ENCODE results near the gene ANKH.

The ANKH gene

DNA sequence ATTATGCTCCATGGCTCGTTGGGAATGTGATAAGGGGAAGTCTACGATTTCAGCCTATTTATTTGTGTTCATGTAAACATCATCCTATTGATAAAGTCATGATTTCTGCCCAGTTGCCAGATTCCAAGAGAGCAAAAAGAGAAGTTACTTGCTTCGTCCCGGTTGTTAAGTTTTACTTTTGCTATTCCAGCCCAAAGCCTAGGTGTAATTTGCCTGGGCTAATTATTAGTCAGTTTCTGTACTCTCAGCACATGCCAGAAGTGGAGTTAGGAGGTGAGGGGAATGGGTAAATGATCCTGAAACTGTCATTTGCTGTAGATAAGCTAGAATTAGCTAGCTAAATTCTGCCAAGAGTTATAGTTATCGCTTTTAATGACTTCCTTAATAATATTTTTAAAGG, 4.5 kb upstream of the ANKH start:
- Histone ChIP-seq H3K4me1 (peaks cover 0 to 5% (median 0%) of the 10 kb centered on the region in 4 donors), H3K4me3 (no peak overlapping the region), H3K27me3 (no peaks in the 10 kb centered on the region), H3K27ac (no peak overlapping the region), H3K9me3 (no peaks in the 10 kb centered on the region), H3K36me3 (no peaks in the 10 kb centered on the region)
- DNase-seq, result no peak
- intact Hi-C loops (cut with DNase I; ENCODE audit: low total_unique reads), result no loop called here
- TF ChIP-seq, protein P1, sequence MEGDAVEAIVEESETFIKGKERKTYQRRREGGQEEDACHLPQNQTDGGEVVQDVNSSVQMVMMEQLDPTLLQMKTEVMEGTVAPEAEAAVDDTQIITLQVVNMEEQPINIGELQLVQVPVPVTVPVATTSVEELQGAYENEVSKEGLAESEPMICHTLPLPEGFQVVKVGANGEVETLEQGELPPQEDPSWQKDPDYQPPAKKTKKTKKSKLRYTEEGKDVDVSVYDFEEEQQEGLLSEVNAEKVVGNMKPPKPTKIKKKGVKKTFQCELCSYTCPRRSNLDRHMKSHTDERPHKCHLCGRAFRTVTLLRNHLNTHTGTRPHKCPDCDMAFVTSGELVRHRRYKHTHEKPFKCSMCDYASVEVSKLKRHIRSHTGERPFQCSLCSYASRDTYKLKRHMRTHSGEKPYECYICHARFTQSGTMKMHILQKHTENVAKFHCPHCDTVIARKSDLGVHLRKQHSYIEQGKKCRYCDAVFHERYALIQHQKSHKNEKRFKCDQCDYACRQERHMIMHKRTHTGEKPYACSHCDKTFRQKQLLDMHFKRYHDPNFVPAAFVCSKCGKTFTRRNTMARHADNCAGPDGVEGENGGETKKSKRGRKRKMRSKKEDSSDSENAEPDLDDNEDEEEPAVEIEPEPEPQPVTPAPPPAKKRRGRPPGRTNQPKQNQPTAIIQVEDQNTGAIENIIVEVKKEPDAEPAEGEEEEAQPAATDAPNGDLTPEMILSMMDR (IDR thresholded peaks at IDR 0.05), result no peak

DNA sequence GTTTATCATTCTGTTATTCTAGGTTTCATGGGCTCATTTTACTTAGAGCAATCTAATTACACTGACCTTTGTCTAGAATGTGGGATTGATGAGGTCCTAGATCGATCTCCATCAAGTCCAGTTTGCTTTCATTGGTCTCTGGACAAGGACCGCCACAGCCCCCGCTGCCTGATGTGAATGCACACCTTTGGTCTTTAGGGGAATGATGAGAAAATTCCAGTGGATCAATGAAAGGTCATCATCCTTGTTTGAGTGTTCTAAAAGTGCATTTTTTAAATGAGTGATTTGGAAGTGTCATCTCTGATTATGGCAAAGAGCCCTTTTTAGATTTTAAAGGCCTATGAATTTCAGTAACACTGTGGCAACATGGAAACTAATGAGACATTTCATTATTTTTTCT, 2.2 kb upstream of the ANKH start:
- intact Hi-C loops (cut with DNase I; ENCODE audit: low total_unique reads), result loop anchor here (5.0 kb wide), 2 partner anchors 139 to 146 kb away; no protein-coding TSS in a partner anchor
- no peak for DNase-seq
- Histone ChIP-seq H3K36me3 (no peaks in the 10 kb centered on the region), H3K27ac (no peak overlapping the region), H3K27me3 (no peaks in the 10 kb centered on the region), H3K9me3 (no peaks in the 10 kb centered on the region), H3K4me1 (peaks cover 0 to 11% (median 5%) of the 10 kb centered on the region in 4 donors), H3K4me3 (no peak overlapping the region)
- TF ChIP-seq, protein P1 (IDR thresholded peaks at IDR 0.05), result no peak

DNA sequence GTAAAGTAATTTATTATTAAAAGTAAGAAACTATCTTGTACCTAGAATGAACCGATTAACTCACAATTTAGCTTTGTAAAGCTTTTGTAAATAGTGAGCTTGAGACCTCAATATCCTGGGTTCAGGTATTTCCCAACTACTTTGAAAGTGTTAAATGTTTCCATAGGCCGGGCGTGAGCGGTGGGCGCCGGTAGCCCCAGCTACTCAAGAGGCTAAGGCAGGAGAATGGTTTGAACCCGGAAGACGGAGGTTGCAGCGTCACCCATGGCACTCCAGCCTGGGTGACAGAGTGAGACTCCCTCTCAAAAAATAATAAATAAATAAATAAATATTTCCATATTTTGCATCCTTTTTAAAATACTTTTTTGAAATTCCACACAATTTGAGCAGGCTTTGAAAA, 1.5 kb upstream of the ANKH start:
- intact Hi-C loops (cut with DNase I; ENCODE audit: low total_unique reads), result loop anchor here (5.0 kb wide), 2 partner anchors 139 to 146 kb away; no protein-coding TSS in a partner anchor
- TF ChIP-seq, protein P1 (IDR thresholded peaks at IDR 0.05), result no peak
- DNase-seq, result no peak
- peaks cover 0 to 18% (median 9%) of the 10 kb centered on the region in 4 donors for H3K4me1 ChIP-seq
- H3K27ac ChIP-seq, result peak overlapping the region; percentile 96 to 98
- no peaks in the 10 kb centered on the region for H3K9me3 ChIP-seq
- H3K27me3 ChIP-seq, result no peaks in the 10 kb centered on the region
- H3K36me3 ChIP-seq, result no peaks in the 10 kb centered on the region
- peak overlapping the region; percentile 78 to 99 for H3K4me3 ChIP-seq

DNA sequence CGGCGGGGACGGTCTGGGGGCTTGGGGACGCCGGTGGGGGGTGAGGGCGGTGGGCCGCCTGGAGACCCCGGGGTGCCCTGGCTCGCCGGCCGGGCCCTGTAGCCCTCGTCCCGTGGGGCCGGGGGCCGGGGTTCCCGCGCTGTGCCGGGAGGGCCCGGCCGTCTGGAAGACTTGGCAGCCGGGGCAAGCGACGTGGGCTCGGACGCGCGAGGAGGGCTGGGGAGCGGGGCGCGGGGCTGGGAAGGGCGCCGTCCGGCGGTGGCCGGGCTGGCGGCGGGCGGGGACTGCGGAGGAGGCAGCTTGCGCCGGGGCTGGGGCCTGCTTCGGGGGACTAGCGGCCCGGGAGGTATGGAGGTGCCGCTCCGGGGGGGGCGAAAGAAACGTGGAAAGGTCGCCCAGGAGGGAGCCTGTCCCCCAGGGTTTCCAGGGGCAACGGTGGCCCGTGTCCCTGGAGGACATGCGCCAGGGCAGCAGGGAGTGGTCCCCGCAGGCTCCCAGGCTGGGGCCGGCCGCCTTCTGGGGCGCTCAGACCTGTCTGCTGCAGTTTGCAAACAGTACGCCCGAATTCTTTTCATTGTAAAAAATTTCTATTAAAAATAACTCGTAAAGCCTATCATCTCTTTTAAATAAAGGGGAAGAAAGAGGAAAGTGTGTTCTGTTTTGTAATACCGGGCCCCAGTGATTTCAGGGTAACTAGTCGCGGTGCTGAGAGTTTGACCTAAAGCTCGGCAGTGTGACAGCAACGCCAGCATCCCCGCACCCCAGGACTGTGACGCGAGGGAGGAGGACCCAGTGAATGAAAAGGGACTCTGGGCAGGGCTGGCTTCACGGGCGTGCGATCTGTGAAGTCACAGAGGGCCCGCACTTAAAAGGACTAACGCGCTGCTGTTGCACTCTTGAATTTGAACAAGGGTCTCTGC, 752 bp upstream of the ANKH start:
- peak; percentile 76 to 83 for DNase-seq
- Histone ChIP-seq H3K27ac (peak overlapping the region; percentile 96 to 98), H3K4me1 (peaks cover 0 to 23% (median 10%) of the 10 kb centered on the region in 4 donors), H3K27me3 (no peaks in the 10 kb centered on the region), H3K36me3 (no peaks in the 10 kb centered on the region), H3K9me3 (no peaks in the 10 kb centered on the region), H3K4me3 (peak overlapping the region; percentile 78 to 99)
- TF ChIP-seq, protein P1 (IDR thresholded peaks at IDR 0.05), result peak in 1 of 2 experiments; percentile 26
- intact Hi-C loops (cut with DNase I; ENCODE audit: low total_unique reads), result loop anchor here (5.0 kb wide), 2 partner anchors 140 to 145 kb away; no protein-coding TSS in a partner anchor

DNA sequence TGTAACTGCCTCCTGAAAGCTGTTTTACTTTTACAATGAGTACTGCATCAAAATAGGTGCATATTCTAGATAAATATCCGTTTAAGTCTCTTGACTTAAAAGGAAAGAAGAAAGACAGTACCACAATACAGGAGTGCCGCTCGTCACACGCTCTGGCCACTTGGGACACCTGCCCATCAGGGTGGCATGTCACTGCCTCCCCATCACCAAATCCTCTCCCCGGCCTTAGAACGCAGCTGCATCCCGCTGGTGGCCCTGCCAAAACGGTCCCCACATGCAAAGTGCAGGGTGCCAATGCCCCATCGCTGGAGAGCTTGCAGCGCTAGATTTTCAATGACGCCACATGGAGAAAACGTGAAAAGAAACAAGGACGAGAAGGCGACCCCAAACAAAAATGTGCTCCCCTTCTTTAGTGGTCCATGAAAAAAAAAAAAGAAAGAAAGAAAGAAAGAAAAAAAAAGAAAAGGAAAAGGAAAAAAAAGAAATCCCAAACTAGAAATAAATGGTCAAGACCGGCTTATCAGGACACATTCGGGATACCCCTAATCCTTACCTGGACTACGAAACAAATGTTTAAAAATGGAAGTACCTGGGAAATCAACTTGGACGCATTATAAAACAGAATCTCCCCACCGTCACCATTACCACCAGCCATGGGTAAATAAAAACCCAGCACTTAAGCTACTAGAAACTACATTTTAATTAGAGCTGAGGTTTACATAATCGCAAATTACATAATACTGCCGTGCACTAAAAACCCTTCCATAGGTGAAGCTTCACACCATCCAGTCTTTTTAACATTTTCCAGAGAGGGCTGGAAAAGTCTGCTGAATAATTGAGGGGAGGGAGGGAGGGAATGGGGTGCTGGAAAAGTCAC, 1.0 kb downstream of the ANKH start:
- H3K4me3 ChIP-seq, result peak overlapping the region; percentile 78 to 99
- intact Hi-C loops (cut with DNase I; ENCODE audit: low total_unique reads), result loop anchor here (5.0 kb wide), 2 partner anchors 142 to 143 kb away; no protein-coding TSS in a partner anchor
- H3K36me3 ChIP-seq, result no peaks in the 10 kb centered on the region
- H3K27me3 ChIP-seq, result no peaks in the 10 kb centered on the region
- H3K27ac ChIP-seq, result peak overlapping the region; percentile 94 to 98
- H3K4me1 ChIP-seq, result peaks cover 0 to 36% (median 10%) of the 10 kb centered on the region in 4 donors
- TF ChIP-seq, protein P1 (IDR thresholded peaks at IDR 0.05), result no peak
- no peaks in the 10 kb centered on the region for H3K9me3 ChIP-seq
- DNase-seq, result peak in 1 of 2 donors; percentile 67
